Left lobe of liver (tissue), 2 donors: ENCODE measurements around the gene ATG4C. TPM values are rescaled to one million over a fixed set of nuclear protein-coding genes. Genes with fewer than 3 reads are reported as not detected.
"Not testable (repeated sequence)": the region's sequence is repeated elsewhere in the genome, so short reads cannot be mapped to it uniquely, and the experiment has no call there.

Experiments
- ATAC-seq: fragments of 200-7000 bp; cut with Tn5 transposase; one replicate; pipeline ENCODE4 v1.9.1; 2020; ENCODE audit warnings: mild to moderate bottlenecking, moderate library complexity
- DNase-seq: peaks from one replicate; pipeline ENCODE4 v3.0.0-alpha.2; 2020; ENCODE audit warnings: low spot score
- total RNA-seq: library from RNA; stranded (reverse); gene quantifications from one replicate; pipeline ENCODE4 v1.2.1, GENCODE V29; 2021
- donor health status: DM: no; HTN: no; CAD: no; lungs with moderate emphysema.
- donor health status: DM: no; HTN: yes; CAD: no.

ATG4C gene
- total RNA-seq: 5.3 TPM

- DNase-seq: peak; percentile 98
- peak; percentile 97 for ATAC-seq
These were observed at the start of gene ATG4C for GRCh38 chr1:62783736-62784508. Gene ATG4C (plus strand): TSS chr1:62784132. CDS start chr1:62803787, 19,655 bp downstream.

DNA sequence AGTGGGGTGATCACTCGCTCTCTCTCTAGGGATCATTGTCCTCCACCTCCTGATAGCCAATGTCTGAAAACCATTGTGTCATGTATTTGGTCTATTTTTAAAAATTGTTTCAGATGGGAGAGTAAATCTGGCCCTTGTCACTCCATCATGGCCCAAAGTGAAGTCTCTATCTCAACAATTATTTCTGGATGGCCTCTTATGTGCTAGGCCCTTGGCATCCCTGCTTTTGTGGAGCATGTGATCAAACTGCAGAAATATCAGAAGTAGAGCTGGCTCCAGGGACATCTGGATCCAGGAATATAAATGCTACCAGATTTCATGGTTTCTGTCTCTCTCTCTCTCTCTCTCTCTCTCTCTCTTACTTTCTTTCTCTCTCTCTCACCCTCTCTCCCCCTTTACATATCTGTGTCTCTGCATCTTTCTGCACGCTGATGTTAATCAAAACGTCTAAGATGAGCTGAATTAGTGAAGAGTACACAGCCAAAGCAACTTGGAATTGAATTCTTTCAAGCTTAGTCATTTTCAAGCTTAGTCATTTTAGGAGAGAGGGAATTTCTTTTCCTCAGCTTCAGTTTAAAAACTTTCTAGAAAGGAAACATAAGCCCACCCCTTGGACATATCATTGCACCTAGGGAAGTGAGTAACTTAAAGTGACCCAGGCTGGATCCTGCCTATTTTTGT lies 48.3 kb upstream of the ATG4C start:
- no peak for ATAC-seq
- DNase-seq: no peak

DNA sequence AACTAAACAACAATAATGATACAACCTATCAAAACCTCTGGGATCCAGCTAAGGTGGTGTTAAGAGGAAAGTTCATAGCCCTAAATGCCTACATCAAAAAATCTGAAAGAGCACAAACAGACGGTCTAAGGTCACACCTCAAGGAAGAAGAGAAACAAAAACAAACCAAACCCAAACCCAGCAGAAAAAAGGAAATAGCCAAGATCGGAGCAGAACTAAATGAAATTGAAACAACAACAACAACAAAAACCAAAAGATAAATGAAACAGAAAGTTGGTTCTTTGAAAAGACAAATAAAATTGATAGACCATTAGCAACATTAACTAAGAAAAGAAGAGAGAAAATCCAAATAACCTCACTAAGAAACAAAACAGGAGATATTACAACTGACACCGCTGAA lies 43.2 kb upstream of the ATG4C start:
- ATAC-seq, DNase-seq: not testable (repeated sequence)

DNA sequence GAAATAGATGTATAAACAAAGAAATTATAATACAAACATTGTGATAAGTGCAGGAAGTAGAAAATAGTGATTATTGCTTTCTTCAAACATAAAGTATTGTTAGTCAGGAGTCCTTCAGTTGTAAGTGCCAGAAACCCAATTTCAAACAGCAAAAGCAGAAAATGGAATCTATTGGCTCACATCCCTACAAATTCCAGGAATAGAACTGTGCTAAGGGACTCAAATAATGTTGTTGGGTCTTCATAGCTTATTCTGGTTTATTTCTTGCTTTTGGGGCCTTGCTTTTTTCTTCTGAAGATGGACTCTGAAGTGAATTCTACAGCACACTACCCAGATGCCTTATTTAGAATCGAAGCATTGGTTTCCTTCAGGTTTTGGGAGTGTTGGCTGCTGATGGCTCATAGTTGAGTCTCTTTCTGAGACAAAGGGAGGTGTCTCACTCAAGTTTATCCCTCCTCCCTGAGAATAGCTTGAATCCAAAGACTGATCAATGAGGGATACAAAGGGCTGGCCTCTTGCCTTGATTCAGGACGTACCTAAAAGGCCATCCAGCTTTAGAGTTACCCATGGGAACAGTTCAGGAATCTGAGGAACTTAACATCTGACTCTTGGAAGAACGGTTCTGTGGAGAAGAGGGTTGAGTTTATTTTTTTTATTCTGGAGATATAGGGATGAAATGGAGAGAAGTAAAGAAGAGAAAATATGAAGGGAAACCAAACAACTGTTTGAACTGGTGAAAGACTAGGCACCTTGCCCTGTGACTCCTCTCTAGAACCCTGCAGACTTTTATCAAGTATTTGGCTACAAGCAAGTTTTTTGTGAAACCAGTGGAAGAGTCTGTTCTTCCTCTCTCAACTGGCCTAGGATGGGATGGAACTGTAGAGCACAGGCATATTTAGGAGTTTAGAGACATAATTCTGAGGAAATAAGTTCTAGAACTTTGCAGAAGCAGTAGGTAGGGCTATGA lies 39.0 kb upstream of the ATG4C start:
- DNase-seq (no peak), ATAC-seq (peak; percentile 67)

DNA sequence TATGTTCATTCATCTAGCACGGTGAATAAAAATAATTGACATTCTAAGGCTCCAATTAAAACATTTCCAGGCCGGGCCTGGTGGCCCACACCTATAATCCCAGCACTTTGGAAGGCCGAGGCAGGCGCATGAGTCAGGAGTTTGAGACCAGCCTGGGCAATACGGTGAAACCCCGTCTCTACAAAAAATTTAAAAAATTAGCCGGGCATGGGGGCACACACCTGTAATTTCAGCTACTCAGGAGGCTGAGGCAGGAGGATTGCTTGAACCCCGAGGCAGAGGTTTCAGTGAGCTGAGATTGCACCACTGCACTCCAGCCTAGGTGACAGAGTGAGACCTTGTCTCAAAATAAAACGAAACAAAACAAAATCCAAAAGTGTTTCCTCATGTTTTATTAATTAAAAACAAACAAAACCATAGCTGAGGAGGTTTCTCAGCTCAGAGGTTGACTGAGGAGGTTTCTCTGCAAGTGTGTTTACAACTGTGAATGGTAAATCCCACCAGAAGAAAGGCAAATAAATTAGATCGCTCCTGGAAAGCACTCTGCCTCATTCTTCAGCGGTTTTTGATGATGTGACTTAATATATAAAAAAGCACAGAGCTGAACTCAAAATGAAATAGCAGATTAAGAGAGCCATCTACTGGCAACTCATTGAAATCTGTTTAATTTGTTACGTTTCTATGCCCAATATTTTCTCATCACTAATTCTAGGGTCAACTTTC lies 37.7 kb upstream of the ATG4C start:
- ATAC-seq (peak; percentile 91), DNase-seq (no peak)

- ATAC-seq: no peak
- DNase-seq: no peak
These were observed 37.2 kb upstream of the ATG4C start for GRCh38 chr1:62746809-62747138.

DNA sequence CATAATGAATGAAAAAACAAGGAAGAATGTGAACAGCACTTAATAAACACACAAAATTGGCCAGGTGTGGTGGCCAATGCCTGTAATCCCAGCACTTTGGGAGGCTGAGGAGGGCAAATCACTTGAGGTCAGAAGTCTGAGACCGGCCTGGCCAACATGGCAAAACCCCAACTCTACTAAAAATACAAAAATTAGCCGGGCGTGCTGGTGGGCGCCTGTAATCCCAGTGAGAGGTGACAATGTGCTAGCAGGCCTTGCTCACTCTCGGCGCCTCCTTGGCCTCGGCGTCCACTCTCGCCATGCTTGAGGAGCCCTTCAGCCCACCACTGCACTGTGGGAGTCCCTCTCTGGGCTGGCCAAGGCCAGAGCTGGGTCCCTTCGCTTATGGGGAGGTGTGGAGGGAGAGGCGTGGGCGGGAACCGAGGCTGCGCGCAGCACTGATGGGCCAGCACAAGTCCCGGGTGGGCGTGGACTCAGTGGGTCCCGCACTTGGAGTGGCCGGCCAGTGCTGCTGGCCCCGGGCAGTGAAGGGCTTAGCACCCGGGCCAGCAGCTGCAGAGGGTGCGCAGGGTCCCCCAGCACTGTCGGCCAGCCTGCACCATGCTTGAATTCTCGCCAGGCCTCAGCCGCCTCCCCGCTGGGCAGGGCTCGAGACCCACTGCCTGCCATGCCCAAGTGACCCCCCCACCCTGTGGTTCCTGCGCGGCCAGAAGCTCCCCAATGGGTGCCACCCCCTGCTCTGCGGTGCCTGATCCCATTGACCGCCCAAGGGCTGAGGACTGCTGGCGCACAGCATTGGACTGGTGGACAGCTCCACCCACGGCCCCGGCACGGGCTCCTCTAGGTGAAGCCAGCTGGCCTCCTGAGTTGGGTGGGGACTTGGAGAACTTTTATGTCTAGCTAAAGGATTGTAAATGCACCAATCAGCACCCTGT lies 30.6 kb upstream of the ATG4C start:
- ATAC-seq (no peak), DNase-seq (no peak)

- DNase-seq, ATAC-seq: not testable (repeated sequence)
These were observed 29.0 kb upstream of the ATG4C start for GRCh38 chr1:62754938-62755337.

DNA sequence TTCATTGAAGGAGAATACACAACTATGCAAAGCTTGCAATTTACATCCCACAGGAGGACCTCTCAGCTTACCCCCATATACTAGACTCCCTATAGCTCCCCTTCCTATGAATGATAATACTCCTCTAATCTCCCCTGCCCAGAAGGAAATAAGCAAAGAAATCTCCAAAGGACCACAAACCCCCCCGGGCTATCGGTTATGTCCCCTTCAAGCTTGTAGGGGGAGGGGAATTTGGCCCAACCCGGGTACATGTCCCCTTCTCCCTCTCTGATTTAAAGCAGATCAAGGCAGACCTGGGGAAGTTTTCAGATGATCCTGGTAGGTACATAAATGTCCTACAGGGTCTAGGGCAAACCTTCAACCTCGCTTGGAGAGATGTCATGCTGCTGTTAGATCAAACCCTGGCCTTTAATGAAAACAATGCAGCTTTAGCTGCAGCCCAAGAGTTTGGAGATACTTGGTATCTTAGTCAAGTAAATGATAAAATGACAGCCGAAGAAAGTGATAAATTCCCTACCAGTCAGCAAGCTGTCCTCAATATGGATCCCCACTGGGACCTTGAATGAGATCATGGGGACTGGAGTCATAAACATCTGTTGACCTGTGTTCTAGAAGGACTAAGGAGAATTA lies 27.6 kb upstream of the ATG4C start:
- not testable (repeated sequence) for ATAC-seq, DNase-seq

- DNase-seq, ATAC-seq: not testable (repeated sequence)
These were observed 24.6 kb upstream of the ATG4C start for GRCh38 chr1:62759232-62759875.

DNA sequence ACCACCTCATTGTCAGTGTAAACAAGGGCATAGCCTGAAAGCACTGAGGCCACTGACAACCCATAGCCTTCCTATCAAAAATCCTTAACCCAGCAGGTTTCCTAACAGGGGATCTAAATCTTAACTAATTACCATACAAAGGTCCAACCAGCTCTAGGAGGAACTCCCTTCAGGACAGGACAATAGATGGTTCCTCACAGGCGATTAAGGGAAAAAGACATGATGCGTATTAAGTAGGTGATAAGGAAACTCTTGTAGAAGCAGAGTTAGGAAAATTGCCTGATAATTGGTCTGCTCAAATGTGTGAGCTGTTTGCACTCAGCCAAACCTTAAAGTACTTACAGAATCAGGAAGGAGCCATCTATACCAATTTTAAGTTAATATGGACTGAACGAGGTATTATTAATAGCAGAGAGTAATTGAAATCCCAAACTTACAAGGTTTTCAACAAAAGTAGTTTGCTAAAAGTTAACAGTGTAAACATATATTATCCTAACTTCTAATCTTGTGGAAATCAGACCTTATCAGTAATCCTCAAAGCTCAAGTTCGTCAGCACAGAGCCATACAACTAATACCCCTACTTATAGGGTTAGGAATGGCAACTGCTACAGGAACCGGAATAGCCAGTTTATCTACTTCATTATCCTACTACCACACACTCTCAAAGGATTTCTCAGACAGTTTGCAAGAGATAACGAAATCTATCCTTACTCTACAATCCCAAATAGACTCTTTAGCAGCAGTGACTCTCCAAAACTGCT lies 23.7 kb upstream of the ATG4C start:
- DNase-seq, ATAC-seq: not testable (repeated sequence)

DNA sequence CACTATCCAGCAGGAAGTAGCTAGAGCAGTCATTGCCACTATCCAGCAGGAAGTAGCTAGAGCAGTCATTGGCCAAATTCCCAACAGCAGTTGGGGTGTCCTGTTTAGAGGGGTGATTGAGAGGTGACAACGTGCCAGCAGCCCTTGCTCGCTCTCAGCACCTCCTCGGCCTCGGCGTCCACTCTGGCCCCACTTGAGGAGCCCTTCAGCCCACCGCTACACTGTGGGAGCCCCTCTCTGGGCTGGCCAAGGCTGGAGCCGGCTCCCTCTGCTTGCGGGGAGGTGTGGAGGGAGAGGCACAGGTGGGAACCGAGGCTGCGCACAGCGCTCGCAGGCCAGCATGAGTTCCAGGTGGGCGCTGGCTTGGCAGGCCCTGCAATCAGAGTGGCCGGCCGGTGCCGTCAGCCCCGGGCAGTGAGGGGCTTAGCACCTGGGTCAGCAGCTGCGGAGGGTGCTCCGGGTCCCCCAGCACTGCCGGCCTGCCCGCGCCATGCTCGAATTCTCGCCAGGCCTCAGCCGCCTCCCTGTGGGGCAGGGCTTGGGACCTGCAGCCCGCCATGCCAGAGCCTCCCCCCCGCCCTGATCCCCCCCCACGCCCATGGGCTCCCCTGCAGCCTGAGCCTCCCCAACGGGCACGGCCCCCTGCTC lies 22.6 kb upstream of the ATG4C start:
- not testable (repeated sequence) for DNase-seq, ATAC-seq

GRCh38 chr1:62762027-62762426 lies 21.9 kb upstream of the ATG4C start:
- ATAC-seq, DNase-seq: not testable (repeated sequence)

DNA sequence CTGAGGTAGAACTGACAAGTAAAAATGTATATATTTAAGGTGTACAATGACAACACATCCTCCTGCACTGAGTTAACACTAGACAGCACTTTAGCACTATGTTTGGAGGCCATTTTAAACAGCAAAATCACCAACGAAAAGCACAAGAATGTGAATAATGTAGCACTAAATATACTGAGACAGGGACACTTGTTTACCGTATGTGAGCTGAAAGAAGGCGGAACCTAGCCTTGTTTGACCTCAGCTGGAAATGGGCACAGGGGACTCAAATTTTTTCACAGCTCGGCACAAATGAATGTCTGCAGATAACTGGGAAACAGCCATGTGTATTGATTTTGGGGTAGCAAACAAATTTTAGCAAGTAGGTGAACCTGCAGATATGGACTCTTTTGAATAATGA lies 18.0 kb upstream of the ATG4C start:
- no peak for DNase-seq
- ATAC-seq: no peak

DNA sequence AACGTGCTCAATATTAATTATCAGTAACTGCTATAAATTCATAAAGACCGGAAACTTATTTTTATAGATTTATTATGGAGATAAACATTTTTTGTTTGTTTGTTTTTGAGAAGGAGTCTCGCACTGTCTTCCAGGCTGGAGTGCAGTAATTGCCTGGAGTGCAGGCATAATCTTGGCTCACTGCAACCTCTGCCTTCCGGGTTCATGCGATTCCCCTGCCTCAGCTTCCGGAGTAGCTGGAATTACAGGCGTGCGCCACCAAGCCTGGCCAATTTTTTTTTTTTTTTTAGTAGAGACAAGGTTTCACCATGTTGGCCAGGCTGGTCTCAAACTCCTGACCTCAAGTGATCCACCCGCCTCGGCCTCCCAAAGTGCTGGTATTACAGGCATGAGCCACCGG lies 15.4 kb upstream of the ATG4C start:
- not testable (repeated sequence) for DNase-seq, ATAC-seq

GRCh38 chr1:62772607-62773295 lies 11.2 kb upstream of the ATG4C start:
- no peak for DNase-seq
- ATAC-seq: no peak

- no peak for DNase-seq
- no peak for ATAC-seq
These were observed 9.9 kb upstream of the ATG4C start for GRCh38 chr1:62774006-62774405.
